GM12801 (cell line): ENCODE measurements around the gene ATP7B.

Experiments
- TF ChIP-seq, protein P1 (sequence below): IDR thresholded peaks from one replicate; pipeline ENCODE4 v1.5.1; 2011; ENCODE audit warnings: control low read depth; ENCODE audit not compliant: insufficient read length; ENCODE audit errors: extremely low read depth

The ATP7B gene

DNA sequence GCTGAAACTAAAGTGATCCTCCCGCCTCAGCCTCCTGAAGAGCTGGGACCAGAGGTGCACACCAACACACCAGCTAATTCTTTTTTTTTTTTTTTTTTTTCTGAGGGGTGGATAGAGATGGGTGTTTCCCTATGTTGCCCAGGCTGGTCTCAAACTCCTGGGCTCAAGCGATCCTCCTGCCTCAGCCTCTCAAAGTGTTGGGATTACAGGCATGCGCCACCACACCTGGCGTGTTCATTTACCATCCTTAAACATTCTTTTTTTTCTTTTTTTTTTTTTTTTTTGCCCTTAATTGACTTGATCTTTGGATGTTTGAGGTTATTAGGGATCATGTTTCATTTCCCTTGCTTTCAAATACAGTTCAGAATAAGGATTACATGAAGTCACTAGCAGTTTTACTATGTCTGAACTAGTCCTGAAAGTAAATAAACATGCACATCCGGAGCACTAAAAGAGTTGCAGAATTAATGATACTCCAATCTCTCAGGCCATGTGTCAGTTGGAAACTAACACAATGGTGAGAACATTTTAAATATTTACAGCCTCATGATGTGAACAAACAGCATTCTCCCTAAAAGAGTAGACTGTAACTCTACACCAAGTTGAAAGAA, 23.5 kb upstream of the ATP7B start:
- TF ChIP-seq, protein P1, sequence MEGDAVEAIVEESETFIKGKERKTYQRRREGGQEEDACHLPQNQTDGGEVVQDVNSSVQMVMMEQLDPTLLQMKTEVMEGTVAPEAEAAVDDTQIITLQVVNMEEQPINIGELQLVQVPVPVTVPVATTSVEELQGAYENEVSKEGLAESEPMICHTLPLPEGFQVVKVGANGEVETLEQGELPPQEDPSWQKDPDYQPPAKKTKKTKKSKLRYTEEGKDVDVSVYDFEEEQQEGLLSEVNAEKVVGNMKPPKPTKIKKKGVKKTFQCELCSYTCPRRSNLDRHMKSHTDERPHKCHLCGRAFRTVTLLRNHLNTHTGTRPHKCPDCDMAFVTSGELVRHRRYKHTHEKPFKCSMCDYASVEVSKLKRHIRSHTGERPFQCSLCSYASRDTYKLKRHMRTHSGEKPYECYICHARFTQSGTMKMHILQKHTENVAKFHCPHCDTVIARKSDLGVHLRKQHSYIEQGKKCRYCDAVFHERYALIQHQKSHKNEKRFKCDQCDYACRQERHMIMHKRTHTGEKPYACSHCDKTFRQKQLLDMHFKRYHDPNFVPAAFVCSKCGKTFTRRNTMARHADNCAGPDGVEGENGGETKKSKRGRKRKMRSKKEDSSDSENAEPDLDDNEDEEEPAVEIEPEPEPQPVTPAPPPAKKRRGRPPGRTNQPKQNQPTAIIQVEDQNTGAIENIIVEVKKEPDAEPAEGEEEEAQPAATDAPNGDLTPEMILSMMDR: no peak

DNA sequence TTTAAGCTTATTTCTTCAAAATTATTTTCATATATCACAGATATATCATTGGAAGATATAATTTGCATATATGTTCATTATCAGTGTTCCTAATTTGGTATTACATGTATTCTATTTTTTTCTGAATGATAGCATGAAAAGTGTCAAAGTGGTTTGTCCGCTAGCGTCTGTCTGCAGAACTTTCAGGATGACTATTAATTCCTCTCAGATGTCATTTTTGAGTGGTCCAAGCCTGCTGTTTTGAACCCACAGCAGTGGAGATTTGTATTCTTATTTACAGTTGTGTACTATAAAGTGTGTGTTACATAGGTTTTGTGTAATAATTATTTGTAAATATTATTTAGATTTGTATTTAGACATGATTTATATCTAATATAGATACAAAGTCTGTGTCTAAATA, 21.8 kb upstream of the ATP7B start:
- TF ChIP-seq, protein P1: no peak

DNA sequence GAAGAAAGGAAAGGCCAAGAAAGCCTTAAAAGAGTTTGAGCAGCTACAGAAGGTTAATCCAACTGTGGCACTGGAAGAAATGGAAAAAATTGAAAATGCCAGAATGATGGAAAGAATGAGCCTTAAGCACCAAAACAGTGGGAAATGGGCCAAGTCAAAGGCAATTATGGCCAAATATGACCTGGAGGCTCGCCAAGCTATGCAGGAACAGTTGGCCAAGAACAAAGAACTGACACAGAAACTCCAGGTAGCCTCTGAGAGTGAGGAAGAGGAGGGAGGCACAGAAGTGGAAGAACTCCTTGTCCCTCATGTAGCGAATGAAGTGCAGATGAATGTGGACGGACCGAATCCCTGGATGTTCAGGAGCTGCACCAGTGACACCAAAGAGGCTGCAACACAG, 18.3 kb upstream of the ATP7B start:
- TF ChIP-seq, protein P1: no peak

DNA sequence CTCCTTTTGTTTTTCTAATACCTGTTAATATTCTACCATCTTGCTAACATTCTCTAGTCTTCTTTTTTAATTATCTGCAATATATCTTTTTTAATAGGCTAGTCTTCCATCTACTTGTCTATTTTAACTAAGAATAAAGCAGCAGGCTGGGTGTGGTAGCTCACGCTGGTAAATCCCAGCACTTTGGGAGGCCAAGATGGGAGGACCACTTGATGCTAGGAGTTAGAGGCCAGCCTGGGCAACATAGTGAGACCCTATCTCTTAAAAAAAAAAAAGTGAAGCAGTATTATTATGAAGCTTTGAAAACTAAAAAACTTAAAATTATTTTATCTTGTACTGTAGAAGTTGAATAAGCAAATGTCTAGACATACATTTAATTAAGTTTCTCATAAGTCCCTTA, 16.6 kb upstream of the ATP7B start:
- TF ChIP-seq, protein P1: no peak

DNA sequence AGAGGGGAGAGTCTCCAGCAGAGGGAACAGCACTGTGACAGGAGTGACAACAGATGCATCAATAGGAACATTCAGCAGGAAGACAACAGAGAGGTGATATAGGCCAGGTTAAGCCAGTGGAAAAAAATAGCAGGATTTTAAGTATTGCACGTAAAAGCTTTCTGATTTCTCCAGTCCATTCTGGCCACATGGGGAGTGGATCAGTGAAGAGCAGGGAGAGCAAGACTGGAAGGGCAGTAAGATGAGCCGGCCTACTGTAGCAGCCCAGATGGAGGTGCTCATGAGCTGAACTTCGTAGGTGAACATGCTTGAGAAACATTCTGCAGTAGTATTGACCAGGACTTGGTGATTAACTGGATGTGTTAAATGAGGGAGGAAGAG, 15.0 kb upstream of the ATP7B start:
- TF ChIP-seq, protein P1: no peak

DNA sequence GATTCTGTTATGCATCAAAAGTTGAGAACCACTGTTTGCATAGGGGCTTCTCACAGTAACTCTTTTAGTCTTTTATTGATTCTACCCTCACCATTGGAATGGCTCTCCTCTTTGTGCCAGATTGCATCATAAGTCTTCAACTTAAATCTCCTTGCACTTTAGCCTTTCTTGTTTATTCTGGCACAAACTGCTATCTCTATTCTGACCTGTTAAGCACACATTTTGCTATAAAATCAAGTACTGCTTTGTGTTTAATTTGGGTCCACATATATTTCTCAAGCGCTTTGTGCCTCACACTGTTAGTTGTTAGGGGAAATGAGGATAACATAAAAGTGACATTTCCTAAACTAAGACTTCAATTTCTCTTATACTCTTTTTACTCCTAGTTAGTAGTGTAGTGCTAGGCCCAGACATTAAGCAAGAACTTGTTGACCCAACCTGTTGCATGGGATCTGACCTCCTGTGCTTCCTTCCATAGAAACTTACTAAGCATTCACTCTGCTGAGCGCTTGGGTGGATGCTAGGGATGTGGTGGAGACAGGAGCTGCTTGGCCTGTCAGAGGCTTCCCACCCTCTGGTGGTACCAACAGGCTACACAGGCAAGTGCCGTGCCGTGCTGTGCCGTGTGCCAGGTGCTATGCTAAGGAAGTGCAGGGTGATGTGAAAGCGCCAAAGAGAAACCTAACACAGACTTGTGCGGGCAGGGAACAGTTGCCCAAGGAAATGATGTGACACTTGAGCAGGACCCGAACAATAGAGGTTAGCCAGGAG, 14.4 kb upstream of the ATP7B start:
- TF ChIP-seq, protein P1: no peak

DNA sequence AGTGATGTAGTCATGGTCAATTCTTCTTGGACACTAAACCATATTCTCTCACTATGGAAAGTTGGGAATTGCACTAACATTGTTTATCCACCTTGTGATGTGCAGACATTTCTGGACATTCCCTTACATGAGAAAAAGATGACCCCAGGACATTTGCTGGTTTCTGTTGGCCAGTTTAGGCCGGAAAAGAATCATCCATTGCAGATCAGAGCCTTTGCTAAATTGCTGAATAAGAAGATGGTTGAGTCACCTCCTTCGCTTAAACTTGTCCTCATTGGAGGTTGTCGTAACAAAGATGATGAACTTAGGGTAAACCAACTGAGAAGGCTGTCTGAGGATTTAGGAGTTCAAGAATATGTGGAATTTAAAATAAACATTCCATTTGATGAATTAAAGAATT, 13.2 kb upstream of the ATP7B start, which contains the start of gene UTP14C:
TSS of gene UTP14C (plus strand) at position 211 of the 400 bp plus-strand sequence. CDS start 4,114 bp downstream, outside the sequence.
- TF ChIP-seq, protein P1: no peak
